Measurements from ENCODE around the gene GPR155.
"Not testable (repeated sequence)": the region's sequence is repeated elsewhere in the genome, so short reads cannot be mapped to it uniquely, and the experiment has no call there.

GPR155 gene

GRCh38 chr2:174491947-174492346 lies 5.1 kb upstream of the GPR155 start:
- no peak for DNase-seq

DNA sequence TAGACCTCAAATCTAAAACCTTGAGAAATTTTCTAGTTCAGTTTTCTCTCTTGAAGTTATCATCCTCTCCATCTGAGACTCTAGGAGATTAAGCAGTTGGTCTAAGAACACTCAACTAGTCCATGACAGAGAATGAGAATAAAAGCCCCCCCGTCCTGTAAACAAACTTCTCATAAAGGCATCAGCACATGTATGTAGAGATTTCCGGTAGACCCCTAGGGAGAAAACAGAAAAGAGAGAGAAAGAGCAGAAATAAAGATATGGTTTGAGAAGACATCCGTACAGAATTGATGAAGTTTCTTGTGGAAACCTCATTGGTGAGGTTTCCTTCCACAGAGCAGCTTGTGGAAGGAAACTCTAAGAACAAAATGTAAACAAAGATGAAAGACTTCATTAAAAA lies 3.2 kb upstream of the GPR155 start:
- no peak for DNase-seq

- not testable (repeated sequence) for DNase-seq
These were observed 2.7 kb upstream of the GPR155 start for GRCh38 chr2:174489520-174489919.

DNA sequence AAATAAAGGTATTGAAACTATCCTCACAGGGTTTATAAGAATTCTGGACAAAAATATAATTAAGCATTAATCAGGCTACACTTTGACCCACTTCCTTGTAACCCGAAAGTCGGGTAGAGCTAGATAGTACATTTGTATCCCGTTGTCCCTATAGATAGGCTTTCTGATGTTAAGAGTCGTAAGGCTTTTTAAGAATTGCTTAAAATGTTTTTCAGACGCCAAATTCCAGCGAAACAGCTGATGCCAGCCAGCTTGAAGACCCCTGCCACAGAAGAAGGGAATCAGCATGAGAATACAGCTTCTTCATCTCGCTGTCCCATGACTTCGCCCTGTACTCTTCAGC lies 962 bp upstream of the GPR155 start:
- no peak for DNase-seq

GRCh38 chr2:174487108-174487819 lies 435 bp upstream of the GPR155 start:
- DNase-seq, result peak; percentile 97

- peak; percentile 87 for DNase-seq
These were observed 854 bp downstream of the GPR155 start for GRCh38 chr2:174485788-174486562.

DNA sequence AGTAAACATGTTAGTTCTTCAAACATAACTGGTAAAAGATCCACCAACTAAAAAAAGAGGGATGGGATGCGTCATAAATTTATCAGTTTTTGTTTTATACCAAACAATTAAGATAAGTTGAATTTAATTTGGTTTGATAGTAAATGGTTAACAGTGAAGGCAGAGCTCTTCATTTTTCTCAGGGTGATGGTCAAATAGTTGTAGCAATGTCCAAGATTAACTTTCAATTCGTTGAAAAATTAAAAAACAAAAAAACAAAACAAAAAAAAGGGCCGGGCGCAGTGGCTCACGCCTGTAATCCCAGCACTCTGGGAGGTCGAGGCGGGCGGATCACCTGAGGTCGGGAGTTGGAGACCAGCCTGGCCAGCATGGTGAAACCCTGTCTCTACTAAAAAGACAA lies 1.8 kb downstream of the GPR155 start:
- DNase-seq, result not testable (repeated sequence)

GRCh38 chr2:174484573-174484972 lies 2.3 kb downstream of the GPR155 start:
- no peak for DNase-seq

- DNase-seq, result no peak
These were observed 4.0 kb downstream of the GPR155 start for GRCh38 chr2:174482854-174483253.

GRCh38 chr2:174477759-174478158 lies 9.1 kb downstream of the GPR155 start:
- no peak for DNase-seq

- DNase-seq, result no peak
These were observed 13.0 kb downstream of the GPR155 start for GRCh38 chr2:174473796-174474195.

DNA sequence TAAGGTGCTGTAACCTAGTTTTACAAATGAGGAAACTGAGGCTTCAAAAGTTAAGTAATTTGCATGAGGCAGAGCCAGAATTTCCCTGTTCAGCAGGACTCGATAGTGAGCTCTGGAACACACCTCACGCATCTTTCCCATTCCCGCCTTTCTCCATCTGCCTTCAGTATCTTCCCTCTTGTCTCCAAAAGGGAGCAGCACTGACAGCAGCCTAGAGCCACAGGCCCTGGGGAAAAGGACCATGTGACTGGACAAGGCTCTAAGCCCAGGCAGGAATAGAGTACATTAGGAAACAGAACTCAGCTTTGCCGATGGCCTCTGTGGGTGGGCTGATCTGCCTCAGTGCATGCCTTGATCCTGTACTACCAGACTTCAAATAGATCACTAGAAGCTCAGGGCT lies 21.5 kb downstream of the GPR155 start:
- DNase-seq, result no peak

DNA sequence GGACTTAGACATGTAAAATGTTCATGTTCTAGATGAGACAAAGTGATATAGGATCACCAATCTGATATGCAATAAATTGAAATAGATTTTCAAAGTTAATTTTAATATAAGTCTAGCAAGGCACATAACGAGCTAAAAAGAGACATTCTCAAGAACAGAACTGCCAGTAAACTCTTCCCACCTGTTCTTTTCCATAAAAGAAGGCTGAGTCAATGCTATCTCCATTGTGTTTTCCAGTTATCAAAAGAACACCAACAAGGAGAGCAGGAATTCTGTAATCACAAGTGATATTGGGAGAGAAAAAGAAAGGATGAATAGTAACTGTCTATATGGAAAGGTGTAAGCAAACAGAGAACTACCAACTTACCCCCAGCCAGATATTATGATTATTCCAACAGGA lies 25.6 kb downstream of the GPR155 start:
- no peak for DNase-seq

- no peak for DNase-seq
These were observed 32.3 kb downstream of the GPR155 start for GRCh38 chr2:174454566-174454965.

- no peak for DNase-seq
These were observed 36.6 kb downstream of the GPR155 start for GRCh38 chr2:174450021-174450816.

- no peak for DNase-seq
These were observed 37.8 kb downstream of the GPR155 start for GRCh38 chr2:174449033-174449432.

- no peak for DNase-seq
These were observed 40.3 kb downstream of the GPR155 start for GRCh38 chr2:174446531-174446930.

DNA sequence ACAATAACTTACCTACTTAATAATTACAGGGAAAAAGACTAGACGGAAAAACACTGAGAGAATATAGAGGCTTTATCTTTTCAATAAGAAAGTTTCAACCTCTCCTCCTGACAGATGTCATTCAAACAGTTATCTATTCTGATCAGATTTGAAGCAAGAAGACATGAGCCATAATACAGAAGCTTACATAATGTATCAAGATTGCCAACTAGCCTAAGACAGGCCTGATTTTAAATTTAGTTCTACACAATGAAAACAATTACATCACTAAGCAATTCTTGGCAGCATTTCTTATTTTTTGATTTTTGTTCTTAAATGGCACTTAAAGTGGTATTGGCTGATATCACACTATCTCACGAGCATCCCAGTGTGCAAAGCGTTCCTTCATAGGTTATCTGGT lies 41.6 kb downstream of the GPR155 start:
- no peak for DNase-seq

DNA sequence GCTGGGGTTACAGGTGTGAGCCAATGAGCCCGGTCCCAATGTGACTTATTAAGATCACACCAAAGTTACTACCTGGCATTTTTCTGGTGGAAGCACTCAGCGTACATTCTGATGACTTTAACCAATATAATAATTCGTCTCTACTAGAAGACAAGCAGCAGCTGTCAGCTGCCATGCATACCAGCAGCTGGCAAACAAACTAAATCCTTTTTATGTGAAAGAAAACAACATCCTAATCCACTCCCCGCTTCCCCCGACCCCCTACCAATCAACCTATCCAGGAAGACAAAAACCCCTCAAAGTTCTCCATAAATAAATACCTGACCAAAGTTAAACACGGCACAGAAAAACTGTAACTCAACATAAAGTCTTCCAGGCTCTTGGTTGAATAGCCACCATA lies 42.1 kb downstream of the GPR155 start:
- DNase-seq, result no peak

GRCh38 chr2:174442546-174443510 lies 44.0 kb downstream of the GPR155 start:
- DNase-seq, result no peak

GRCh38 chr2:174439950-174440349 lies 46.9 kb downstream of the GPR155 start:
- no peak for DNase-seq

- DNase-seq, result no peak
These were observed 47.5 kb downstream of the GPR155 start for GRCh38 chr2:174439323-174439722.
